Tibial nerve (tissue), 4 donors: Measurements from ENCODE around the gene B3GALT5. TPM values are rescaled to one million over a fixed set of nuclear protein-coding genes. Genes with fewer than 3 reads are reported as not detected.

Source experiments
- DNase-seq, 2 donors: peaks; one replicate each; pipeline ENCODE4 v3.0.0-alpha.2; 2019; ENCODE audit warnings: low spot score in 2 of 2
- H3K27ac ChIP-seq, 4 donors: fragments of 200-600 bp; sonication (generic) in 3 of 4; one replicate each; pipeline ENCODE4 v1.5.1; 2017 to 2019; ENCODE audit warnings: mild to moderate bottlenecking in 1 of 4
- H3K27me3 ChIP-seq, 2 donors: fragments of 200-600 bp; sonication (generic) in 1 of 2; one replicate each; pipeline versions ENCODE4 v1.5.1 to v1.6.0; 2017 to 2019
- H3K36me3 ChIP-seq, 3 donors: fragments of 200-600 bp; sonication (generic); one replicate each; pipeline ENCODE4 v1.5.1; 2018 to 2019
- H3K4me1 ChIP-seq, 4 donors: fragments of 200-600 bp; sonication (generic) in 3 of 4; one replicate each; pipeline ENCODE4 v1.5.1; 2017 to 2019
- H3K4me3 ChIP-seq, 4 donors: fragments of 200-600 bp; sonication (generic) in 3 of 4; one replicate each; pipeline ENCODE4 v1.5.1; 2017 to 2019; ENCODE audit warnings: mild to moderate bottlenecking in 1 of 4, moderate library complexity in 1 of 4
- H3K9me3 ChIP-seq, 4 donors: fragments of 200-600 bp; sonication (generic) in 3 of 4; one replicate each; pipeline ENCODE4 v1.5.1; 2017 to 2019
- EP300 ChIP-seq, 2 donors: sonication (generic); formaldehyde crosslinking; IDR thresholded peaks; one replicate each; pipeline ENCODE4 v1.6.1; 2017; ENCODE audit warnings: antibody characterized with exemption in 2 of 2, mild to moderate bottlenecking in 1 of 2
- POLR2A ChIP-seq, 2 donors: fragments of 450-650 bp; IDR thresholded peaks; one replicate each; pipeline ENCODE4 v1.6.1; 2017; ENCODE audit warnings: antibody characterized with exemption in 2 of 2, mild to moderate bottlenecking in 2 of 2, moderate library complexity in 2 of 2
- WGBS, 2 donors: methylation state at CpG; one replicate each; pipeline ENCODE4 v1.1.5; 2018; 5-methylcytosine and 5-hydroxymethylcytosine counted together
- total RNA-seq, 4 donors: library from RNA; depleted of rRNA; stranded (reverse); fragments of >200 nt; gene quantifications; one replicate each; pipeline ENCODE4 v1.1.0, GENCODE V29; 2016
- TF ChIP-seq, protein P1 (sequence below), 5 experiments: fragments of 200-600 bp in 3 of 5; fragments of 450-650 bp in 2 of 5; sonication (generic) in 3 of 5; IDR thresholded peaks; one replicate each; pipeline ENCODE4 v1.5.1; 2016 to 2019; ENCODE audit warnings: antibody characterized with exemption in 5 of 5, mild to moderate bottlenecking in 3 of 5, moderate library complexity in 2 of 5

The B3GALT5 gene
- total RNA-seq, 4 donors from 2014 or later, result not detected

DNA sequence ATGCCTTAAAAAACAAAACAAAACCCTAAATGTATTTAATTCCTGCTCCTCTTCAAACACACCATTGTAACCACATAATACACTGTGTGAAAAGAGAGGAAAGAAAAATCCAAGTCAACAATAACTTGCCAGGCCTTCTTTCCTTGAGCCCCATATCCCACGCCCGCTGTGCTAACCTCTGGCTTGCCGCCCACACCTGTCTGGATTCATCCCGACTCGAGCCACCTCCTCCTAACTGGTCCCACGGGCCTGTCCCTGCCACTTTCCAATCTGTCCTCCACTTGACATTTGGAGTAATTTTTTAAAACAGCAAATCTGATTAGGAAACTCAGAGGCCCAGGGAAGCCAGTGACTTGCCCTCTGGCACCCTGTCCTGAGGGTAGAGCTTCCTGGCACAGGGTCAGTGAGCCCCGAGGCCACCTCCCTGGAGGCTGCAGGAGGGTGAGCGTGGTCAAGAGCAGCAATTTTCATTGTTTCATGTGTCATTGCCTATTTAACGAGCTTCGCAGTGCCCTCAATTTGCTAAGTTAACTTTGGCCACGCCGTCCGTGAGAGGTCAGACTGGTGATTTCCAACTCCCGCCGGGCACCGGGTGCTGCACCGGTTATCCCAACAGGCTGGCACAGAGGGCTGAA lies 54.1 kb downstream of the B3GALT5 start:
- 40 to 56% methylated on average over 17 of the region's 17 CpGs for WGBS, 2 donors
- Histone ChIP-seq H3K36me3 (no peaks in the 10 kb centered on the region), H3K27ac (no peak overlapping the region), H3K9me3 (no peaks in the 10 kb centered on the region), H3K27me3 (no peaks in the 10 kb centered on the region), H3K4me1 (peaks cover 0 to 4% (median 0%) of the 10 kb centered on the region in 4 donors), H3K4me3 (no peak overlapping the region)
- TF ChIP-seq POLR2A (IDR thresholded peaks at IDR 0.05), result no peak
- TF ChIP-seq, protein P1, sequence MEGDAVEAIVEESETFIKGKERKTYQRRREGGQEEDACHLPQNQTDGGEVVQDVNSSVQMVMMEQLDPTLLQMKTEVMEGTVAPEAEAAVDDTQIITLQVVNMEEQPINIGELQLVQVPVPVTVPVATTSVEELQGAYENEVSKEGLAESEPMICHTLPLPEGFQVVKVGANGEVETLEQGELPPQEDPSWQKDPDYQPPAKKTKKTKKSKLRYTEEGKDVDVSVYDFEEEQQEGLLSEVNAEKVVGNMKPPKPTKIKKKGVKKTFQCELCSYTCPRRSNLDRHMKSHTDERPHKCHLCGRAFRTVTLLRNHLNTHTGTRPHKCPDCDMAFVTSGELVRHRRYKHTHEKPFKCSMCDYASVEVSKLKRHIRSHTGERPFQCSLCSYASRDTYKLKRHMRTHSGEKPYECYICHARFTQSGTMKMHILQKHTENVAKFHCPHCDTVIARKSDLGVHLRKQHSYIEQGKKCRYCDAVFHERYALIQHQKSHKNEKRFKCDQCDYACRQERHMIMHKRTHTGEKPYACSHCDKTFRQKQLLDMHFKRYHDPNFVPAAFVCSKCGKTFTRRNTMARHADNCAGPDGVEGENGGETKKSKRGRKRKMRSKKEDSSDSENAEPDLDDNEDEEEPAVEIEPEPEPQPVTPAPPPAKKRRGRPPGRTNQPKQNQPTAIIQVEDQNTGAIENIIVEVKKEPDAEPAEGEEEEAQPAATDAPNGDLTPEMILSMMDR (IDR thresholded peaks at IDR 0.05), result no peak
- TF ChIP-seq EP300 (IDR thresholded peaks at IDR 0.05), result no peak
- no peak for DNase-seq

DNA sequence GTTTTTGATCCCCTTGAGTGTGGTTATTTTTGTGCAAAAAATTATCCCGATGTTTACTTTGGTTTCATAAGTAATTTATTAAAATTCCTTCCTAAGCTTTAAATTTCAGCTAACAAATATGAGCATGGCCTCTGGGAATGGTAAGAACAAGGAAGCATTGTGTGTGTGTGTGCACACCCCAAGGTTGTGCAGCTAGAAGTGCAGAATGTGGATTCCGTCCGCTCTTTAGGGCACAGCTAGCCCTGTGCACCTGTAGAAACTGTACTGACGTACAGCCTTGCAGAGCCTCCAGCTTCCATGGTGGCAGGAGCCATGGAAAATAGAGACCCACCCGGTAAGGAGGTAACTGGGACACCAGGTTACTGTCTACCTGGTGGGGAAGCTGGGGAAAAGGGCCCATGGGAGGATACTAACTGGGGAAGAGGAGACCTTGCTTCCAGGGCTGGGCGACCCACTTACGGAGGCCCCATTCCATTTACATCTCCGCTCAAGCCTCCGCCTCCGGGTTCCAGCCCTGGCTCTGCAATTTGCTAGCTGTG lies 54.7 kb downstream of the B3GALT5 start:
- Histone ChIP-seq H3K27me3 (no peaks in the 10 kb centered on the region), H3K36me3 (no peaks in the 10 kb centered on the region), H3K4me3 (no peak overlapping the region), H3K9me3 (no peaks in the 10 kb centered on the region), H3K4me1 (peaks cover 0 to 4% (median 0%) of the 10 kb centered on the region in 4 donors), H3K27ac (no peak overlapping the region)
- 80% methylated on average over 10 of the region's 10 CpGs for WGBS, 2 donors
- no peak for DNase-seq
- TF ChIP-seq, protein P1 (IDR thresholded peaks at IDR 0.05), result no peak
- TF ChIP-seq POLR2A (IDR thresholded peaks at IDR 0.05) (no peak), EP300 (IDR thresholded peaks at IDR 0.05) (no peak)

DNA sequence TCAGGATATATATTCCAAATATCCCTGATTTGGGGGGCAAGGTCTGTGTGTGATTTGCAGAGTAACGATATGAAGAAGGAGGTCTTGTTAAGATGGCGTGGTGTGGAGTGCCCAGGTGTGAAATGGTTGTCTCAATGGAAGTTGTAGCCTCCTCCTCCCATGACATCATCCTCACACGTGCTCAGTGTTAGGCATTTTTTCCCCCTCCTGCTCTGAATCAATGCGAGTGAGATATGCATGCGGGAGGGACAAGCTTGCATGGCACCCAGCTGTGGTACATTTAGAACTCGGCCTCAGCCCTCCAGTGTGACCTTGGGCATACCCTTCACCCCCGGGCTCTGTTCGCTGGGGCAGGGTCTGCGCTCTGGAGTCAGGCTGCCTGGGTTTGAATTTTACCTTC lies 55.6 kb downstream of the B3GALT5 start:
- 89 to 95% methylated on average over 9 of the region's 9 CpGs for WGBS, 2 donors
- TF ChIP-seq, protein P1 (IDR thresholded peaks at IDR 0.05), result no peak
- no peak for TF ChIP-seq EP300 (IDR thresholded peaks at IDR 0.05)
- TF ChIP-seq POLR2A (IDR thresholded peaks at IDR 0.05), result no peak

DNA sequence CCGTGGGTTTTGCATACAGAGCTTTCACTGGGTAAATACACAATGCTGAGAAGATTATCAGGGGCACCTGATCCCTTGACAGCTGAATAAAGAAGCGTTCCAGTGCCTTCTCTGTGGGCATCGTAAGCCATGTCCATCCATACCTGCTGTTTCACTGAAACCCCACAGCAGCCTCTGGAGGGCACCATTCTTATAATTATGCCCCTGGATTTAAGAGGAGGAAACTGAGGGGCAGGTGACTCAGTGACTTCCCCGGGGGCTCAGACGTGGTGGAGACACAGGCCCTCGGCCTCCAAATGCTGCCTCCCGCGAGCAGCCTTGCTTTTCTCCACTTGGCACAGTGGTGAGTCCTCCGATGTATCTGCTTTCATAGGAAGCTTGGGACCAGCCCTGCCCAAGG lies 56.7 kb downstream of the B3GALT5 start:
- Histone ChIP-seq H3K36me3 (no peaks in the 10 kb centered on the region), H3K27ac (no peak overlapping the region), H3K9me3 (no peaks in the 10 kb centered on the region), H3K27me3 (no peaks in the 10 kb centered on the region), H3K4me1 (peaks cover 0 to 4% (median 0%) of the 10 kb centered on the region in 4 donors), H3K4me3 (no peak overlapping the region)
- DNase-seq, result no peak
- TF ChIP-seq EP300 (IDR thresholded peaks at IDR 0.05) (no peak), POLR2A (IDR thresholded peaks at IDR 0.05) (no peak)
- TF ChIP-seq, protein P1 (IDR thresholded peaks at IDR 0.05), result no peak
- 81 to 91% methylated on average over 8 to 9 of the region's 9 CpGs for WGBS, 2 donors

More for the DNA sequence above, 55.6 kb downstream of the B3GALT5 start:
- Histone ChIP-seq H3K9me3 (no peaks in the 10 kb centered on the region), H3K4me3 (no peak overlapping the region), H3K27me3 (no peaks in the 10 kb centered on the region), H3K27ac (no peak overlapping the region), H3K4me1 (peaks cover 0 to 4% (median 0%) of the 10 kb centered on the region in 4 donors), H3K36me3 (no peaks in the 10 kb centered on the region)
- no peak for DNase-seq

DNA sequence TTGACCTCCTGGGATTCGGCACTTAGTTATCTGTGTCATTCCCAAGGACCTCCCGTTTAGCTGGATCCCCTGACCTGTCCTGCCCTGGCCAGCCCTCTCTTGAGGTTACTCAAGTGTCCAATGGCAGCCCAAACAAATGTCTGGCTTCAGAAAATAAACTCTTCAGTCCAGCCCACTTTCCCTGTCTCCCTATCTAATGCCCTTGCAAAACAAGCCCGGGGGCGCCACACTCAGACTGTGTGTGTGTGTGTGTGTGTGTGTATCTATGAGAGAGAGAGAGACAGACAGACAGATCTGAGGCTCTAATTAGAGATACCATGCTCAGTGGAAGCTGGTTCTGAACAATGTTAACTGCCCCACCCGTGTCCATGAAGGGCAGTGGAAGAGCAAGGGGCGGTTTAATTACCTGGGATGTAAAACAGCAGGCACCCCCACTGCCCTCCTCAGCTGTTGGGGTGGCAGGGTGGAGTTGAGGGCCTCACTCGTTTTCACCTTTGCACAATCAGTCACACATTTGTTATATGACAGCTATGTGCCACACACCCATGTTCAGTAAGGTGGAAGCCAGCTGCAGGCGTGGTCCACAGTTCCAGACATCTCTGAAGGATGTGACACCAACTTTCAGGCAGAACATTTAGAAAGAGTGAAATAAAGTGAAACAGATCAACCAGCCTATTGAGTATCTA lies 57.4 kb downstream of the B3GALT5 start:
- Histone ChIP-seq H3K4me1 (peaks cover 0 to 4% (median 0%) of the 10 kb centered on the region in 4 donors), H3K9me3 (no peaks in the 10 kb centered on the region), H3K27me3 (no peaks in the 10 kb centered on the region), H3K36me3 (no peaks in the 10 kb centered on the region), H3K4me3 (no peak overlapping the region), H3K27ac (no peak overlapping the region)
- 74 to 75% methylated on average over 8 of the region's 8 CpGs for WGBS, 2 donors
- TF ChIP-seq POLR2A (IDR thresholded peaks at IDR 0.05) (no peak), EP300 (IDR thresholded peaks at IDR 0.05) (no peak)
- TF ChIP-seq, protein P1 (IDR thresholded peaks at IDR 0.05), result no peak
- DNase-seq, result no peak
